Esophagus muscularis mucosa (tissue), 4 donors: ENCODE measurements around the gene SPATA13. TPM values are rescaled to one million over a fixed set of nuclear protein-coding genes. Genes with fewer than 3 reads are reported as not detected.

ENCODE experiments used
- DNase-seq: peaks from one replicate; pipeline ENCODE4 v3.0.0-alpha.2; 2017; ENCODE audit errors: extremely low spot score
- H3K27ac ChIP-seq, 4 donors: fragments of 200-600 bp; sonication (generic); replicated peaks in 1 of 4; 1 replicate in 3 of 4; 2 replicates in 1 of 4; pipeline ENCODE4 v1.5.1; 2016 to 2019; ENCODE audit warnings: mild to moderate bottlenecking in 1 of 4
- H3K27me3 ChIP-seq, 4 donors: fragments of 200-600 bp; sonication (generic); one replicate each; pipeline versions ENCODE4 v1.5.1 to v1.6.0; 2016 to 2019
- H3K36me3 ChIP-seq, 4 donors: fragments of 200-600 bp; sonication (generic); one replicate each; pipeline ENCODE4 v1.5.1; 2016 to 2019
- H3K4me1 ChIP-seq, 4 donors: fragments of 200-600 bp; sonication (generic); one replicate each; pipeline ENCODE4 v1.5.1; 2016 to 2019
- H3K4me3 ChIP-seq, 4 donors: fragments of 200-600 bp; sonication (generic); 1 replicate in 2 of 4; 2 replicates in 2 of 4; pipeline ENCODE4 v1.5.1; 2016 to 2019; ENCODE audit warnings: mild to moderate bottlenecking in 4 of 4, moderate library complexity in 1 of 4
- H3K9me3 ChIP-seq, 4 donors: fragments of 200-600 bp; sonication (generic); 1 replicate in 3 of 4; 2 replicates in 1 of 4; pipeline ENCODE4 v1.5.1; 2016 to 2019
- EP300 ChIP-seq: sonication (generic); formaldehyde crosslinking; IDR thresholded peaks from one replicate; pipeline ENCODE4 v1.6.1; 2017; ENCODE audit warnings: antibody characterized with exemption
- POLR2A ChIP-seq: fragments of 450-650 bp; IDR thresholded peaks from one replicate; pipeline ENCODE4 v1.6.1; 2017; ENCODE audit warnings: antibody characterized with exemption, moderate library complexity, mild to moderate bottlenecking, low read depth
- POLR2AphosphoS5 ChIP-seq, 2 donors: sonication (generic); formaldehyde crosslinking; IDR thresholded peaks; one replicate each; pipeline ENCODE4 v1.6.1; 2017; ENCODE audit warnings: antibody characterized with exemption in 2 of 2
- WGBS: methylation state at CpG from one replicate; pipeline ENCODE4 v1.1.5; 2018; 5-methylcytosine and 5-hydroxymethylcytosine counted together
- intact Hi-C: fragments of 100-400 bp; cut with DNase I; formaldehyde crosslinking; loops from one replicate; pipeline ENCODE4 v1.15.1; 2023
- total RNA-seq, 4 donors: library from RNA; depleted of rRNA; stranded (reverse); fragments of >200 nt; gene quantifications; one replicate each; pipeline versions ENCODE4 v1.1.0 to v1.2.1, GENCODE V29; 2016
- TF ChIP-seq, protein P1 (sequence below), 3 experiments: fragments of 200-600 bp in 2 of 3; fragments of 450-650 bp in 1 of 3; sonication (generic) in 2 of 3; IDR thresholded peaks; one replicate each; pipeline ENCODE4 v1.5.1; 2017 to 2019; ENCODE audit warnings: antibody characterized with exemption in 3 of 3, mild to moderate bottlenecking in 2 of 3, moderate library complexity in 1 of 3

SPATA13 gene
- total RNA-seq, 4 donors from 2014 or later, result 9.1 to 21.6 (median 17.1) TPM

- intact Hi-C loops, result loop anchor here (10.0 kb wide), 1 partner anchor 98 kb away; no protein-coding TSS in a partner anchor
These were observed 8.0 kb upstream of the SPATA13 start for GRCh38 chr13:24152292-24153214.

GRCh38 chr13:24153347-24153746 lies 7.2 kb upstream of the SPATA13 start:
- Histone ChIP-seq H3K9me3 (no peaks in the 10 kb centered on the region), H3K27ac (no peak overlapping the region), H3K4me1 (peaks cover 0 to 9% (median 7%) of the 10 kb centered on the region in 4 donors), H3K36me3 (no peaks in the 10 kb centered on the region), H3K4me3 (no peak overlapping the region), H3K27me3 (no peaks in the 10 kb centered on the region)
- DNase-seq, result no peak
- no peak for TF ChIP-seq EP300
- TF ChIP-seq, protein P1, sequence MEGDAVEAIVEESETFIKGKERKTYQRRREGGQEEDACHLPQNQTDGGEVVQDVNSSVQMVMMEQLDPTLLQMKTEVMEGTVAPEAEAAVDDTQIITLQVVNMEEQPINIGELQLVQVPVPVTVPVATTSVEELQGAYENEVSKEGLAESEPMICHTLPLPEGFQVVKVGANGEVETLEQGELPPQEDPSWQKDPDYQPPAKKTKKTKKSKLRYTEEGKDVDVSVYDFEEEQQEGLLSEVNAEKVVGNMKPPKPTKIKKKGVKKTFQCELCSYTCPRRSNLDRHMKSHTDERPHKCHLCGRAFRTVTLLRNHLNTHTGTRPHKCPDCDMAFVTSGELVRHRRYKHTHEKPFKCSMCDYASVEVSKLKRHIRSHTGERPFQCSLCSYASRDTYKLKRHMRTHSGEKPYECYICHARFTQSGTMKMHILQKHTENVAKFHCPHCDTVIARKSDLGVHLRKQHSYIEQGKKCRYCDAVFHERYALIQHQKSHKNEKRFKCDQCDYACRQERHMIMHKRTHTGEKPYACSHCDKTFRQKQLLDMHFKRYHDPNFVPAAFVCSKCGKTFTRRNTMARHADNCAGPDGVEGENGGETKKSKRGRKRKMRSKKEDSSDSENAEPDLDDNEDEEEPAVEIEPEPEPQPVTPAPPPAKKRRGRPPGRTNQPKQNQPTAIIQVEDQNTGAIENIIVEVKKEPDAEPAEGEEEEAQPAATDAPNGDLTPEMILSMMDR (IDR thresholded peaks at IDR 0.05), result no peak
- TF ChIP-seq POLR2AphosphoS5 (IDR thresholded peaks at IDR 0.05), result no peak
- TF ChIP-seq POLR2A, result no peak
- intact Hi-C loops, result loop anchor here (10.0 kb wide), 1 partner anchor 99 kb away; no protein-coding TSS in a partner anchor
- WGBS, result 92% methylated on average over 3 of the region's 3 CpGs

More at GRCh38 chr13:24152292-24153214, 8.0 kb upstream of the SPATA13 start:
- peaks cover 0 to 14% (median 8%) of the 10 kb centered on the region in 4 donors for H3K4me1 ChIP-seq
- no peak overlapping the region for H3K4me3 ChIP-seq
- no peaks in the 10 kb centered on the region for H3K27me3 ChIP-seq
- no peaks in the 10 kb centered on the region for H3K9me3 ChIP-seq
- H3K36me3 ChIP-seq, result no peaks in the 10 kb centered on the region
- no peak for DNase-seq
- no peak overlapping the region for H3K27ac ChIP-seq
- WGBS, result 89% methylated on average over 11 of the region's 11 CpGs
- TF ChIP-seq POLR2A (no peak), EP300 (no peak), POLR2AphosphoS5 (IDR thresholded peaks at IDR 0.05) (no peak)
- TF ChIP-seq, protein P1 (IDR thresholded peaks at IDR 0.05), result no peak

- intact Hi-C loops, result loop anchor here (10.0 kb wide), 1 partner anchor 99 kb away; no protein-coding TSS in a partner anchor
- no peak overlapping the region for H3K27ac ChIP-seq
- no peaks in the 10 kb centered on the region for H3K36me3 ChIP-seq
- DNase-seq, result no peak
- H3K4me3 ChIP-seq, result no peak overlapping the region
- no peaks in the 10 kb centered on the region for H3K27me3 ChIP-seq
- no peaks in the 10 kb centered on the region for H3K9me3 ChIP-seq
- WGBS, result 92% methylated on average over 5 of the region's 5 CpGs
- TF ChIP-seq, protein P1 (IDR thresholded peaks at IDR 0.05), result no peak
- TF ChIP-seq EP300 (no peak), POLR2A (no peak), POLR2AphosphoS5 (IDR thresholded peaks at IDR 0.05) (no peak)
- peaks cover 0 to 3% (median under 1%) of the 10 kb centered on the region in 4 donors for H3K4me1 ChIP-seq
These were observed 6.4 kb upstream of the SPATA13 start for GRCh38 chr13:24153979-24154701.

DNA sequence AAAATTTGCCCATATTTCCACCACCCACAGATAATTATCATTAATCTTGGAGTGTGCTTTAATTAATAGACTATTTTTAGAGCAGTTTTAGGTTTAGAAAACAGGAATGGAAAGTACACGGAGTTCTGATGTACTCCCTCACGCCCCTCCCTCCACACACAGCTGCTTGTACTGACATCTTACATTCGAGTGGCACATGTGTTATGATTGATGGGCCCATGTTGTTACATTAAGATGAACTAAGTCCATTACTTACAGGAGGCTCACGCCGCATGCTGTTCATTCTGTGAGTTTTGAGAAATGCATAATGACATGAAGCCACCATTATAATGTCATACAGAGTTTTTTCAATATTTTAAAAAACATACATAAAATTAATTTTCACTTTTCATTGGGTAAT lies 1.2 kb upstream of the SPATA13 start:
- Histone ChIP-seq H3K36me3 (no peaks in the 10 kb centered on the region), H3K27ac (peak overlapping the region in 1 of 4 donors; percentile 65), H3K9me3 (no peaks in the 10 kb centered on the region), H3K4me3 (no peak overlapping the region), H3K4me1 (peaks cover 13 to 34% (median 29%) of the 10 kb centered on the region in 4 donors), H3K27me3 (peaks cover 0 to 33% (median 4%) of the 10 kb centered on the region in 4 donors)
- 83% methylated on average over 5 of the region's 5 CpGs for WGBS
- intact Hi-C loops, result loop anchor here (10.0 kb wide), 1 partner anchor 105 kb away; no protein-coding TSS in a partner anchor
- no peak for DNase-seq
- no peak for TF ChIP-seq EP300
- TF ChIP-seq, protein P1 (IDR thresholded peaks at IDR 0.05), result no peak
- TF ChIP-seq POLR2A, result no peak
- TF ChIP-seq POLR2AphosphoS5 (IDR thresholded peaks at IDR 0.05), result no peak
